UCSD-AML1 (cell line): Measurements from ENCODE around the gene OLFM2.
A peak's percentile ranks its signal among the peaks of the same experiment; 100 is the strongest.

Source experiments
- DNase-seq: peaks from one replicate; lab custom pipeline; 2025; ENCODE audit not compliant: unreplicated experiment; lab: John Stamatoyannopoulos, UW

The OLFM2 gene

DNA sequence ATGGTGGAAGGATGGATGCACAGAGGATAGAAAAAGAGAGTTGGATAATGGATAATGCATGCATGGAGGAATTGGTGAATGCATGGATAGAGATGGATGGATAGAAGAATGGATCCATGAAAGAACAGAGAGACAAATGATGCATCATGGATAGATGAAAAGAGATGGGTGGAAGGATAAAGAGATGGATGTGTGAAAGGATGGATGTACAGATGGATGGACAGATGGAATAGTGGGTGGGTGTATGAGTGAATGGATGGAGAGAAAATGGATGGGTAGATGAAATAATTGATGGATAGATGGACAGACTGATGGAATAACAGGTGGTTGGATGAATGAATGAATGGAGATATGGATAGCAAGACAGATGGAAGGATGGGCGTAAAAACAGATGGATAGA, 25.7 kb downstream of the OLFM2 start:
- DNase-seq: no peak

DNA sequence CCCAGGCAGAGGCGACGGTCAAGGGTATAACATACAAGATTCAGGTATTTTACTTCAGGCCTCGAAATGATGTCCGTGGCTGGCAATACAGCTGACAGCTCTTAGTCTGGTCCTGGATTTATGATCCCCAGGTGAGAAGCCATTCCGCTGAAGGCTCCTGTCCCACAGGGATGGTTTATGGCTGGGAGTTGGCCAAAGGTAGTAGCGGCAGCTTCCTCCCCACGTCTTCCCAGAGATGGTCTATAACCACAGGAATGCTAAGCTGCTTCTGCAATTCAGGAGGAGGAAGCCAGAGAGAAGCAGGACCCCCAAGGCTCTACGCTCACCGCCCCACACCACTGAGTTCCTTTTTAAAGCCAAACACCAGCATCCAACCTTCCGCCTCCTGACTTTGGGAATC, 27.1 kb downstream of the OLFM2 start:
- no peak for DNase-seq

DNA sequence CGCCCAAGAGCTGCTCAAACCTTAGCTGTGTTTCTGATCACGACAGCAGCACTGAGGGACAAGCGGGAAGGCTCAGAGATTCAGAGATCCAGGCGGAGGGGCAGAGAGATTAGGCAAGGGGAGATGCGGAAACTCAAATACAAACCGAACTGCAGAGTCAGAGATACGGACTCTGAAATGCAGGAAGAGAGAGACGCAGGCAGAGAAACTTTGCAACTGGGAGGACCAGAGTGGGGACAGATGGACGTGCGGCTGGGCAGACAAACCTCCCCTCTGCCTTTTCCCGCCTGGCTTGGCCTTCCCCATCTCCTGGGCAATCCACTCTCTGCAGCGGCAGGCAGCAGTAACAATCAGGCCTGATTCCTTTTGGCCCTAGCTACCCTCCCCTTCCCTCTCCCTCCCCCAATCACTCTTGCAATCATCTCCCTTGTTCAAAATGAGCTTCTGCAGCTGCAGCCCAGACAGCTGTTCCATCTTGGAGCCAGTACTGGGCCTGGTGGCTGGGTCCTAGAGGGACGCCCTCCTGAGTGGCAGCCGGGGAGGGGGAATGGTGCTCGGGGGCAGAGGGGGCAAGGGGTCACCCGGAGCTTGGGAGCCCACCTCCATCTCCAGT, 29.7 kb downstream of the OLFM2 start:
- DNase-seq: no peak

- DNase-seq: no peak
These were observed 33.0 kb downstream of the OLFM2 start for GRCh38 chr19:9903336-9903735.

DNA sequence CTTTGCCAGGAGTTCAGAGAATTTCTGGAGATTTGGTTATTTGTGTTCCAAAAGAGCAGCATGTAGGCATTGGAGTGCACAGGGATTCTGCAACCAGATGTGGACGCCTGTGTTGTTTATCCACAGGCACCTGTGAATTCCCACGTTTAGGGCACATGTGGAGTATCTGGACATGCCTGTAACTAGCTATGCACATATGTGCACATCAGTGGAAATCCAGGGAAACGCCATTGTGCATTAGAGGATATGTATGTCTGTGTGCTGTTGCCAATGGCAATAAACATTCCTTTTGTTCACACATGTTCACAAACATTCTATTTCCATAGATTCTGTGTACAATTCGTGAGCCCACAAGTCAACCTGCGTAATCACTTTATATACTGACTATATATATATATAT, 34.7 kb downstream of the OLFM2 start:
- DNase-seq: no peak

DNA sequence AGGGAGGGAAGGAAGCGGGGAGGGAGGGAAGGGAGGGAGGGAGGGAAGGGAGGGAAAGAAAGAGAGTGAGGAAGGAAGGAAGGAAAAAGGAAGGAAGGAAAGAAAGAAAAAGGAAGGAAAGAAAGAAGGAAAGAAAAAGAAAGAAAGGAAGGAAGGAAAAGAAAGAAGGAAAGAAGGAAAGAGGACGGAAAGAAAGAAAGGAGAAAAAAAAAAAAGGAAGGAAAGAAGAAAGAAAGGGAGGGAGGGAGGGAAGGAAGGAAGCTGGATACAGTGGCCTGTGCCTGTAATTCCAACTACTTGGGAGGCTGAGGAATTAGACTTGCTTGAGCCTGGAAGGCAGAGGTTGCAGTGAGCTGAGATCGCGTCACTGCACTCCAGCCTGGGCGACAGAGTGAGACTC, 35.3 kb downstream of the OLFM2 start:
- no peak for DNase-seq

- DNase-seq: no peak
These were observed 44.5 kb downstream of the OLFM2 start for GRCh38 chr19:9891609-9892373.

- DNase-seq: no peak
These were observed 51.2 kb downstream of the OLFM2 start for GRCh38 chr19:9885077-9885552.

DNA sequence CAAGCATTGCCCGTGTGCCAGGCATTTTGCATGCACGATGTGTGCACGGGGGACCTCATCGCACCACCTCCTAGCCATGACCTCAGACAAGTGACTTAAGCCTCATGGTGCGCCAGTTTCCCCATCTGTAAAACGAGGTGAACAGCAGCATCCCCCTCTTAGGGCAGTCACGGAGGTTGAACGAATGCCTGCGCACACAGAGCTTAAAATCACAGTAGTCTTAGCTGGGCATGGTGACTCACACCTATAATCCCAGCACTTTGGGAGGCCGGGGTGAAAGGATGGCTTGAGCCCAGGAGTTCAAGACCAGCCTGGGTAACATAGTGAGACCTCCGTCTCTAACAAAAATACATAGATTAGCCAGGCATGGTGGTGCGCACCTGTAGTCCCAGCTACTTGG, 52.6 kb downstream of the OLFM2 start:
- DNase-seq: no peak

DNA sequence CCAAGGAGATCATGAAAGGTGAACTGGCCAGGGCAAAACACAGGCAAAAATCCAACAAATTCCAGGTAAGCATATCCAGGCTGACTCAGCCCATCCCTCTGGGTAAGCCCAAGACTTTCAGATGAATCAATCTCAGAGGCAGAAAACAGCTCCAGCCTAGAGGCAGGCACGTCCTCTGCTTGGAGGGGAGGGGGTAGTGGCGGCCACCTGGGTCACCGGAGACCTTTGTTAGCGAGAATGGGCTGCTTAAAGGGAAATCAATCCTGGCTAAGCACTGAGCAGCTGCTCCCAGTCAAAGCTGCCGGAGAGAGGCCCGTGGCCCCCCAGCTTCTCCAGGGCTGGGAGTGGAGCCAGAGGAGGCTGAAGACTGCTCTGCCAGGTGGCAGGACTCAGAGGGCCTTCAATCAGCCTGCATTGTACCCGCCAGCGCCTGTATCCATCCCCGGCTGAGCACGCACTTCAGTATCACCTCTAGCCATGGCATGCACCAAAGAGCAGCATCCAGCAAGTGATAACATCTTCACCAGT, 53.0 kb downstream of the OLFM2 start:
- no peak for DNase-seq

DNA sequence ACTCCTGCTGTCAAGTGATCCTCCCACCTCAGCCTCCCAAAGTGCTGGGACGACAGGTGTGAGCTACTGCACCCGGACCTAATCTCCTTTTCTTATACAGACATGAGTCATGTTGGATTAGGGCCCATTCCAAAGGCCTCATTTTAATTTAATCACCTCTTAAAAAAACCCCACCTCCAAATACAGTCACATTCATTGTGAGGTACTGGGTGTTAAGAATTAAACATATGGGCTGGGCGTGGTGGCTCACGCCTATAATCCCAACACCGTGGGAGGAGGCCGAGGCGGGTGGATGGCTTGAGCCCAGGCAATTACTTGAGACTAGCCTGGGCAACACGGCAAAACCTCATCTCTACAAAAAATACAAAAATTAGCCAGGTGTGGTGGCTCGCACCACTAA, 54.6 kb downstream of the OLFM2 start:
- no peak for DNase-seq

GRCh38 chr19:9878511-9879196, 57.7 kb downstream of the OLFM2 start:
- peak; percentile 48 for DNase-seq

GRCh38 chr19:9877780-9878510, 58.4 kb downstream of the OLFM2 start:
- DNase-seq: no peak

DNA sequence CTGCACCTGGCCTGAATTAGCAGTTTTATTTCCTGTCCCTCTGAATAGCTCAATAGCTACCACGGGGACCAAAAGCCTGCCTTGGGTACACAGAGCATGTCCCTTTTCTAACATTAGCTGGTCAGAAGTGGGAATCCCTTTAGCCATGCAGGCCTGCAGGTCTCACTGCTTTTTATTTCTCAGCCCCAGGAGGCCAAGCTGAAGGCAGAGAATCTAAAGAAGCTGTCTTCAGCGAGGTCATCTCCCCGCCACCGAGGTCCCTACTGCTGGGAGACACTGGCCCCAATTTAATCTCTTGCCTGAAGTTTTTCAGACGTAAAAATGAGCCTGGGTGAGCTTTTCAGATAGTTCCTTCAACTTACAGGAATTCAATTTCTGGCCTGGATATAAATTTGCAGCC, 60.5 kb downstream of the OLFM2 start:
- no peak for DNase-seq

GRCh38 chr19:9875031-9875627, 61.2 kb downstream of the OLFM2 start:
- no peak for DNase-seq

DNA sequence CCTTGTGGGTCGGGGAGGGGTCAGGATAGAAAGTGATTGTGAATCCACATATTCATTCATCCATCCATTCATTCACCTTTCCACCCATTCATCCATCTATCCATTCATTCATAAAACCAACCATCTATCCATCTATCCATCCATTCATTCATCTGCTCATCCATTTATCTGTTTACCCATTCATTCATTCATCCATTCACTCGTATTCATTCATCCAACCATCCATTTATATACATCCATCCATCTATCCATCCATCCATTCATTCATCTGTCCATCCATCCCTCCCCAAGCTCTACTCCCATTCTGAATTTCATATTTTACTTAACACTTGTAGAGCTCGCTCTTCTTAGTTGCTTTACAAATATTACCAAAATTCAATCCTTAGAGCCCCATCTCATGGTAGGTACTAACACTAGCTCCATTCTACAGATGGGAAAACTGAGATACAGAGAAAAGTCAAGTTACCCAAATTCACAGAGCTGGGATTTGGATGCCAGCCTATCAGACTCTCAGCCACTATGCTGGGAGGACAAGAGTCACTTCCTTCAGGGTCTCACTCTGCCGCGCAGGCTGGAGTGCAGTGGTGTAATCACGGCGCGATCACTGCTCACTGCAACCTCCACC, 63.6 kb downstream of the OLFM2 start:
- DNase-seq: no peak

DNA sequence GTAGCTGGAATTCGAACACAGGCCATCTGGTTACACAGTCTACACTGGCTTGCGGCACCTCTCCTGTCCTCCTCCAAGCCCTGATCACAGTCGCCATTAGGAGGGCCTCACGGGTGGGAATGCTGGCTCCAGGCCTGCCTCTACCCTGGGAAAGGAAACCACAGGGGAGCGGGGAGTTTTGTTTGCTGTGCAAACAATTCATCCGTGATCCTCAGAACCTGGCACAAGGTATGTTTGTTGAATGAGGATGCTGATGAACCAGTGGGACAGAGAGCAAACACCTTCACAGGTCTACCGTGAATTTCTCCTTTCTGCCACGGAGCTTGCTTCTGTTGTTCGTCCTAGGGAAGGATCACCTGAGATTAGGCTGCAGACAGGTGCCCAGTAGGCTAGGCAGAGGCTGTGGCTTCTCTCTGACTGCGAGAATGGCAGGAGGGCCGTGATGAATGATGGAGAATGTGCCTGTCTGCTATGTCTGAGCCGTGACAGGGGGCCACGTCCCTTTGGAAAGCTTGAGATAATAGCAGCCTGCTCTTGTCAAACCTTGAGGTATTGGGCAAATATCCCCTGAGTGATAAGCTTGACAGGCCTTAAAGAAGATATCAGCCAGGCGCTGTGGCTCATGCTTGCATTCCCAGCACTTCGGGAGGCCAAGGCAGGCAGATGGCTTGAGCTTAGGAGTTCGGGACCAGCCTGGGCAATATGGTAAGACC, 64.5 kb downstream of the OLFM2 start:
- no peak for DNase-seq

DNA sequence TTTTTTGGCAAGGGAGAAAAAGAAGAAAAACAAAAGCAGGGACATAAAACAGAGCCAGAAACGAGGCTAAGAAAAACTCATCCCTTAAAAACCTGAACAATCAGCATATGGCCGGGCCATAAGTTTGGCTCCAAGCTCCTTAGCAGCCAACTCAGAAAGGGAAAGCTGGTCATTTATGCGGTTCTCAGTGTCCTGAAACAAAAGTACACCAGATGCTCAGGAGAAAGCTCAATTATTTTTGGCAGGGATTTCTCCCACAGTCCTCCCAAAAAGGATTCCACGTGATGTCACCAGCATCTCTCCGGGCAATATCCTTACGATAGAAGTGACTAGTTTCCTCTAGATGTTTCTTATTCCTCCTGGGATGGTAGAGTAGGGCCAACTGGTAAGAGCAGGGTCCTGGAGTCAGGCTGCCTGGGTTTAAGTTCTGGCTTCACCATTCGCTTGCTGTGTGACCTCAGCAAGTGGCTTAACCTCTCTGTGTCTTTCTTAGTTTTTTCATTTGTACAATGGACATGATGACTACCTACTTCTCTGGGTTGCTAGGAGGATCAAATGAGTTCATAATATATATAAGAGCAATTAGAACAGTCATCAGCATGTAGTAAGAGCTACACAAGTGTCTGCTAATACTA, 67.2 kb downstream of the OLFM2 start:
- no peak for DNase-seq
